ES-I3 (cell line): ENCODE results near the gene CACNA1C.

Experiments
- H3K36me3 ChIP-seq: 2 replicates; pipeline ENCODE4 v1.6.1; 2013; ENCODE audit warnings: mild to moderate bottlenecking, low read length, control low read depth, moderate library complexity; ENCODE audit not compliant: insufficient read depth
- H3K4me1 ChIP-seq: 2 replicates; pipeline ENCODE4 v1.6.1; 2013; ENCODE audit warnings: mild to moderate bottlenecking, control low read depth, low read length; ENCODE audit not compliant: insufficient read depth
- H3K9ac ChIP-seq: 2 replicates; pipeline ENCODE4 v1.6.1; 2013; ENCODE audit warnings: low read depth, mild to moderate bottlenecking, low read length, moderate library complexity
- H3K9me3 ChIP-seq: 2 replicates; pipeline ENCODE4 v1.6.1; 2013; ENCODE audit warnings: mild to moderate bottlenecking, low read length, moderate library complexity; ENCODE audit not compliant: control insufficient read depth, insufficient read depth

CACNA1C gene

GRCh38 chr12:2646341-2646740 lies 593.6 kb downstream of the CACNA1C start:
- Histone ChIP-seq H3K4me1 (peaks cover 4% of the 10 kb centered on the region; the same call in 1 of the 2 replicates), H3K36me3 (no peaks in the 10 kb centered on the region)

GRCh38 chr12:2647186-2647585 lies 594.4 kb downstream of the CACNA1C start:
- Histone ChIP-seq H3K9ac (no peak overlapping the region), H3K36me3 (no peaks in the 10 kb centered on the region), H3K9me3 (no peaks in the 10 kb centered on the region; the same call in 1 of the 2 replicates), H3K4me1 (no peaks in the 10 kb centered on the region)

More at GRCh38 chr12:2646341-2646740, 593.6 kb downstream of the CACNA1C start:
- Histone ChIP-seq H3K9me3 (no peaks in the 10 kb centered on the region; the same call in 1 of the 2 replicates), H3K9ac (no peak overlapping the region)

GRCh38 chr12:2648406-2648805 lies 595.6 kb downstream of the CACNA1C start:
- Histone ChIP-seq H3K9ac (no peak overlapping the region), H3K9me3 (no peaks in the 10 kb centered on the region; the same call in 1 of the 2 replicates), H3K4me1 (no peaks in the 10 kb centered on the region; the same call in 1 of the 2 replicates), H3K36me3 (no peaks in the 10 kb centered on the region)

- Histone ChIP-seq H3K36me3 (no peaks in the 10 kb centered on the region), H3K4me1 (no peaks in the 10 kb centered on the region; the same call in 1 of the 2 replicates), H3K9me3 (no peaks in the 10 kb centered on the region; the same call in 1 of the 2 replicates), H3K9ac (no peak overlapping the region)
Observed at GRCh38 chr12:2649201-2650030, 596.6 kb downstream of the CACNA1C start.

GRCh38 chr12:2650261-2651067 lies 597.7 kb downstream of the CACNA1C start:
- H3K36me3 ChIP-seq, result no peaks in the 10 kb centered on the region
- no peaks in the 10 kb centered on the region; the same call in 1 of the 2 replicates for H3K4me1 ChIP-seq
- H3K9me3 ChIP-seq, result no peaks in the 10 kb centered on the region; the same call in 1 of the 2 replicates
- no peak overlapping the region for H3K9ac ChIP-seq

- Histone ChIP-seq H3K9ac (no peak overlapping the region), H3K36me3 (no peaks in the 10 kb centered on the region), H3K9me3 (no peaks in the 10 kb centered on the region; the same call in 1 of the 2 replicates), H3K4me1 (no peaks in the 10 kb centered on the region; the same call in 1 of the 2 replicates)
Observed at GRCh38 chr12:2651068-2651965, 598.5 kb downstream of the CACNA1C start.

- Histone ChIP-seq H3K9me3 (no peaks in the 10 kb centered on the region; the same call in 1 of the 2 replicates), H3K4me1 (no peaks in the 10 kb centered on the region; the same call in 1 of the 2 replicates)
Observed at GRCh38 chr12:2652011-2652400, 599.2 kb downstream of the CACNA1C start.

GRCh38 chr12:2652401-2653081 lies 599.8 kb downstream of the CACNA1C start:
- Histone ChIP-seq H3K9ac (no peak overlapping the region), H3K36me3 (no peaks in the 10 kb centered on the region), H3K9me3 (no peaks in the 10 kb centered on the region; the same call in 1 of the 2 replicates)

More at GRCh38 chr12:2652011-2652400, 599.2 kb downstream of the CACNA1C start:
- Histone ChIP-seq H3K9ac (no peak overlapping the region), H3K36me3 (no peaks in the 10 kb centered on the region)

GRCh38 chr12:2653461-2653965 lies 600.7 kb downstream of the CACNA1C start:
- Histone ChIP-seq H3K36me3 (no peaks in the 10 kb centered on the region), H3K9me3 (no peaks in the 10 kb centered on the region), H3K9ac (no peak overlapping the region), H3K4me1 (no peaks in the 10 kb centered on the region; the same call in 1 of the 2 replicates)

More at GRCh38 chr12:2652401-2653081, 599.8 kb downstream of the CACNA1C start:
- no peaks in the 10 kb centered on the region; the same call in 1 of the 2 replicates for H3K4me1 ChIP-seq

GRCh38 chr12:2654311-2654710 lies 601.5 kb downstream of the CACNA1C start:
- Histone ChIP-seq H3K4me1 (no peaks in the 10 kb centered on the region; the same call in 1 of the 2 replicates), H3K9ac (no peak overlapping the region), H3K9me3 (no peaks in the 10 kb centered on the region), H3K36me3 (no peaks in the 10 kb centered on the region)

- Histone ChIP-seq H3K9me3 (no peaks in the 10 kb centered on the region), H3K9ac (no peak overlapping the region), H3K4me1 (no peaks in the 10 kb centered on the region; the same call in 1 of the 2 replicates), H3K36me3 (no peaks in the 10 kb centered on the region)
Observed at GRCh38 chr12:2654741-2655140, 602.0 kb downstream of the CACNA1C start.

- H3K9ac ChIP-seq, result no peak overlapping the region
- H3K36me3 ChIP-seq, result no peaks in the 10 kb centered on the region
- no peaks in the 10 kb centered on the region for H3K4me1 ChIP-seq
- H3K9me3 ChIP-seq, result no peaks in the 10 kb centered on the region
Observed at GRCh38 chr12:2662524-2662923, 609.7 kb downstream of the CACNA1C start.
